ENCODE results near the gene SSTR3.
"Not testable (repeated sequence)": the region's sequence is repeated elsewhere in the genome, so short reads cannot be mapped to it uniquely, and the experiment has no call there.

The SSTR3 gene

DNA sequence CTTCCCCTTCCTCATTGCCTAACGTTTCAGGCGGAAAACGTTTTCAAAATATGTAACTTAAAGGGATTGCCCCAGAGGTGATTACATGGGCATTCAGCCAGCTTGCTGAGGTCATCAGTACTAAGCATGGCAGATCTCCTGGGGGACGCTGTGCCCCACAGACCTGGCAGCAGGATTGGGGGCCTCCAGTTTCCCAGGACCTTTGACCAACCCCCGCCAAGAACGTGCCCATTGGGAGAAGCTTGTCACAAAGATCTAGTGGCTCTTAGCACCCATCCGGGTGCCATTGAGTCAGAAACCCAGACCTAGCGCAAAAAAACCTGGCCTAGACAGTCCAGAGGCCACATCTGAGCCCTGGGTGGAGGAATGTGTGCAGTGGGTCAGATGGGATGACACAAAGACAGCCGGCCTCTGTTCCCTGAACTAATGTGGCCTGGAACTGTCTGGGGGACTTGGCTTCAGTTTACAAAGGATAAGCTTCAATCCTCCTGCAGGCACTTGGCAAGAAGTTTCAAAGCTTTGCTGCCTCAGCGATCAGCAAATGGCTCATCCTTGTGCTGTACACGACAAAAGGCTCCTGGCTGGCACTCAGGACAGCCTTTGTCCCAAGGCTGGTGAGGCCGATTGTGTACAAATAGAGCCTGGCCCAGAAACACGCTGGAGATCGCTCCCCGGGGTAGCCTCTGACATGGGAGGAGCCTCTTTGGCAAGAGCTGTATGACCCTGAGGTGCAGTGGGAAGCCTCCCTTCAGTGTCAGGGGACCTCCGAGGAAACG, 33.7 kb downstream of the SSTR3 start:
- no peak for DNase-seq

DNA sequence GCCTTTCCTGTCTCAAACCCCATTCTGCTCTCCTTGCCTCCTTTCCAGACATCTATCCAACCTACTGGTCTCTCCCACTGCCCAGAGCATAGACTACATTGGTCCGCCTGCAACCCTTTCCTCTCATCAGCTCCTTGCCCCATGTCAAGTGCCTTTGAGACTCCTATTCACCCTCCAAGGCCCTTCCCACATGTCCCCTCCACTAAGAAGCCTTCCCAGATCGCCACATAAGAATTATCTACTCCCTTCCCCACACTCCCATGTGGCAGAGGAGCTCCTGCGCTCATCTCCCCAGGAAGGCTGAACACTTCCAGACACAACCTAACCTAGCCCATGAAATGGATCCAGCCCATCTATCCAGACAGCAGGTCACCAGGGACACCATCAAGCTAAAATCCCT, 34.5 kb downstream of the SSTR3 start:
- DNase-seq: no peak

DNA sequence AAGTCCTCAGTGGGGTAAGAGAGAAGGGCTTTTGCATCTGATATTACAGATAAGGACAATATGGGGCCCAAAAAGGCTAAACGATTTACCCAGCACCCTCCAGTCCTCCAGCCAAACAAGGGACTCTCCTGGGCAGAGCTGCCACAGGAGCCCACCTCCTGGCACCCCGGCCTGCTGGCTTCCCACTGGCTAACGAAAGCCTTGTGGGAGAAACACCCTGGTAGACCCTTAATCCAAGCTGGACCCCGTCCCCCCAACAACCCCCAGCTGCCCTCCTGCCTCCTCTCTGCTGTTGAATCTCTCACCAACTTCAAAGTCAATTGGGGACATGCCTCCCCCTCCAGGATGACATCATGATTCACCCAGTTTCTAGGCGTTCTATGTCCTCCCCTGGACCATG, 35.1 kb downstream of the SSTR3 start:
- DNase-seq: no peak

DNA sequence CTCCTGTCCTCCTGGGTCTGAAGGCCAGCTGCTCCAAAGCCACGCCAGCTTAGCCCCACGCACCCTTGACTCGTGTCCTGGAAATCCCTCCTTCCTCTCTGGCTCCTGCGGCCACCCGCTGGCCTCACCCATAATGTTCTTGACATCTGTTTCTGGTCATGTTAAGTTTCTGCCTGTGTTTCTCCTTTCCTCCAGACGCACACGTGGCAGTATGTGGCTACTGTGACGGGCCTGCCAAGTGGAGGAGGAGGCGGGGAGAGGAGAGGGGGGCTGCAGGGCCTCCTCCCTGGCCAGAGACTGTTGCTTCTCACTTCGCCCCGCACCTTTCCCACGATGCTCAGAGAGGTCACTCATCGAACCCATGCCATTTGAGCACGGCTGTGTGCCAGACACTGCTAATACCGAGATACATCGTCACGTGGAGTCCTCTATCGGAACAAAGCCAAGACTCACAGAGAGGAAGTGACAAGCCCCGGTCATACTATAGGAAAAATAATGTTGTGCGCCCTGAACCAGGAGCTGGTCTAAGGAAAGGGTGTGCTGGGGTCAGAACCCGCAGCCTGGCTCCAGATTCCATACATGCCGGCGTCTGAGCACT, 35.7 kb downstream of the SSTR3 start:
- DNase-seq: no peak

DNA sequence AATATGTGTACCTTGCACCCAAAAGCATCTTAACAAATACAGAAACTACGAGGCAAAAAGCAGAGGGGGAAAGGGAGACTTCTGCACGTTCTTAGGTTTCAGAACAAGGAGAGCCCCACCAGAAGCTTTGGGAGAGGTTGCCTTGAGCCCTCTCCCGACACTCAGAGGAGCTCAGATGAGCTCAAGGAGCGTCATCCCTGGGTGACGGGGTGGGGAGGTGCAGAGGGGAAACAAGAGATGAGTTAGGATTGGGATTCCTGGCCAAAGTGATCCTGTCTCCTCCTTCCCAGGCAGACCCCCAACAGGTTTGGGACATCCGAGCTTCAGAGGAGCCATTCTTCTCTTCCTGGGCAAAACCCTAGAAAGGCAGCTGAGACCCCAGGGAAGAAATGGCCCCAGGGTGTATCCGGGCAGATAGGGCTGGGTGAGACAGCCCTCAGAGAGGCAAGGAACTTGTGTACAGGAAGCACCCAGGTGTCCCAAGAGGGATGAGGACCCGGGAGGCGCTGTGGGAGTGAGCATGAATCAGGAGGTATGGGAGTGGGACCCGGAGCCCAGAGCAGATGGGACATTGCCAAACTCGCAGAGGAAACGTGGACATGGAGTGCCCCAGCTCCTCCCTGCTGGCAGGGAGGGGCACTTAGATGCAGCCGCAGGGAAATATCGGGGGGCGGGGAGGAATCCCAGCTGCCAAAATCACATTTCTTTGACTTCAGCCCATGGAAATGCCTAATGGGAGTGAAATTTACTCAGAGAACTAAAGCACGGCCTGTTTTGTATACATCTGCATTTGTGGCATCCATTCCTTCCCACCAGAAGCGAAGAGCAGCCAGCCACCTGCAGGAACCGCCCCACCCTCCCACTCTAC, 36.6 kb downstream of the SSTR3 start:
- DNase-seq: no peak

DNA sequence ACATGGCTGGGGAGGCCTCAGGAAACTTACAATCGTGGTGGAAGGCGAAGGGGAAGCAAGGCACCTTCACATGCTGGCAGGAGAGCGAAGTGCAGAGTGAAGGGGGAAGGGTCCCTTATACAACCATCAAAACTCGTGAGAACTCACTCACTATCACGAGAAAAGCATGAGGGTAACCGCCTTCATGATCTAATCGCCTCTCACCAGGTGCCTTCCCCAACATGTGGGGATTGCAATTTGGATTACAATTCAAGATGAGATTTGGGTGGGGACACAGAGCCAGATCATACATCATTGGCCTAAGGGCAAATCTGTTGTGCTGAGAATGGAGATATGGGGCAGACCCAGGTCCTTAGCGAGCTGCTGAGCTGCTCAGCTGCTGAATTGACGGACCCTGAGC, 37.3 kb downstream of the SSTR3 start:
- no peak for DNase-seq

DNA sequence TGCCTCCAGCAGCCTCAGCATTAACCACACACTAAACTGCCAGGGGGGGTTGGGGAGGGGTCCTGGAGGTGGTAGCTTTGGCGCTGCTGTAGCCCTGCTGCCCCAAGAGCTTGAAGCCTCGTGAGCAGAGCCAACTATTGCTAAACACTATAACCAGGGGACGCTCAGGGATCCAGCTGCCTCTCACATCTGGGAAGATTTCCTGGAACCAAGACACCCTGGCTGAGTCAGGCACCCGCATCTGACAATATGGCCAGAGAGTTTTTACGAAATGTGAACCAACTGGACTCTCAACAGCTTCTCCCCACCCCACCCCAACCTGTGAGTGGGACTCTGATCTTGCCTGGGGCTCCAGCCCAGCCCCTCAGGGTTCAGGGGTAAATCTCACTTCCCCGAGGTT, 38.6 kb downstream of the SSTR3 start:
- no peak for DNase-seq

DNA sequence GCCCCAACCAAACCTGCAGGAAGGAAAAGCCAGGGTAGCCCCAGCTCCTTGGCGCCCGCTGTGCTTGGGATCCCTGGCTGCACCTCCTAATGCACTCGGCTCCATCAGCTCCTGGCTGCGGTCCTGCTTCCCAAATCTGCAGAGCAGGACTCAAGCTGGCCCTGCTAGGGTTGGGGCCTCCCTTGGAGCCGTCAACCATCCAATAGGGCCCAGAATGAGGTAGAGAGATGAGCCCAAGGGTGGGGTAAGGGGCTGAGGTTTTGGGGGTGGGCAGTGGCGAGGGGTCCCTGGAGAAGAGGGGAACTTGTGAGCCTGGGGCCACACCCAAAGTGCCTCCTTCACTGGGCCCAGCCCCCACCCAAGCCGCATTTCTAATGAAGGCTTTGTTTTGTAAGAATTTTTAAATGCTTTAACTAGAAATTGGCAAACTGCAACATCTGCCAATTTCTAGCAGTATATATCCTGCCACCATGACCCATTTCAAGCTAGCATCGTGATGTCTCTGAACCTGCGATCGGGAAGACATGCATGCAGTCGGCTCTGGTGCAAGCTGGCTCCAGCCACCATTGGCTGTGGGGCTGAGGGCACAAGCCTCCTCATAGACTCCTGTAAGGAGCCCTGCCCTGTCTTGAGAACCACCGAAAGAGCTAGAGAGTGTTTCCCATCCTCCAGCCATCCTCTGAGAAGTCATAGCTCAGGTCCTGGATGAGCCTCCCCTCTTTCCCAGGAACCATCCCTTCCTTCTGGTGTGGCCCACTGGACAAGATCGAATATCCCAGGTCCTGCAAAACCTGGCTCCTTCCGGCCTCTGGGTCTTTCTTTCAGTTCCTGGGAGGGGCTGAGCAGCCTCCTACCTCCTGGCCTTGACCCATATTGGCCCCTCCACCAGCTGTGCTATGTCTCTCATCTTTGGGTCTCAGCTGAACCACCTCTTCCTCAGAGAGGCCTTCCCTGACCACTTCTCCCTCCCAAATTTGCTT, 39.7 kb downstream of the SSTR3 start:
- DNase-seq: no peak

DNA sequence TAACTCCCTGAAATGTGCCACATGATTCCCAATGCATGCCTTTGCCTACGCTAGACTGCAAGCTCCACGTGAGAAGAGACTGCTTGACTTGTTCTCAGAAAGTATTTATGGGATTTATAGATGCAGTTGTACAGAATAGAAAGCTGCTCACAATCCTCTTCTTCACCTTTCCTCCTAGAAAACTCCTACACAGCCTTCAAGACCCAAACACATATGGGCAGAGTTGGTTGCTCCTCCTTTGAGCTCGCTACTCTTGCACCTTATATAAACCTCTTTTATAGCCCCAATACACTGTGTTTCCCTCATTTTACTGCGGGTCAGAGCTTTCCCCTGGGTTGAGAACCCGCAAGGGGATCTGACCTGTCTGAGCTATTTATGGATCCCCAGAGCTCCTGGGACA, 40.6 kb downstream of the SSTR3 start:
- DNase-seq: no peak

DNA sequence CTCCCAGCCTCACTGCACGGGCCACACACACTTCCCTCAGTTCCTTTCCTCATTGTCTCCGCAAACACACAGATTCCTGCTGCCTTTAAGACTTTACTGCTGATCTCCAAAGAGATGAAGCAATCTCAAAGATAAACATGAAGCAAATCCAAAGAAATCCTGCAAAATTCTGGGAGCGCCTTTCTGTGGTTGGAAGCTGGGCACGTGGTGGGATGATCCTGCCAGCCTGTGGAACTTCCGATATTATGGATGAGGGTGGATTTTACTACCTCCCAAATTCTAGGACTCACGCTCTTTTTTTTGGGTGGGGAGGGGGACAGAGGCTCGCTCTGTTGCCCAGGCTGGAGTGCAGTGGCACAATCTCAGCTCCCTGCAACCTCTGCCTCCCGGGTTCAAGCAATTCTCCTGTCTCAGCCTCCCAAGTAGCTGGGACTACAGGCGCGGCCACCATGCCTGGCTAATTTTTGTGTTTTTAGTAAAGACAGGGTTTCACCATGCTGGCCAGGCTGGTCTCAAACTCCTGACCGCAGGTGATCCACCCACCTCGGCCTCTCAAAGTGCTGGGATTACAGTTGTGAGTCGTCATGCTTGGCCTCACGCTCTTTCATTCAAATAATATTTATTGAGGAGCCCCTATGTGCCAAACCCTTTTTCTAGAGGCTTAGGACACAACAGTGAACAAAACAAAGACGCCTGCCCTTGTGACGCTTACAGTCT, 41.4 kb downstream of the SSTR3 start:
- not testable (repeated sequence) for DNase-seq

DNA sequence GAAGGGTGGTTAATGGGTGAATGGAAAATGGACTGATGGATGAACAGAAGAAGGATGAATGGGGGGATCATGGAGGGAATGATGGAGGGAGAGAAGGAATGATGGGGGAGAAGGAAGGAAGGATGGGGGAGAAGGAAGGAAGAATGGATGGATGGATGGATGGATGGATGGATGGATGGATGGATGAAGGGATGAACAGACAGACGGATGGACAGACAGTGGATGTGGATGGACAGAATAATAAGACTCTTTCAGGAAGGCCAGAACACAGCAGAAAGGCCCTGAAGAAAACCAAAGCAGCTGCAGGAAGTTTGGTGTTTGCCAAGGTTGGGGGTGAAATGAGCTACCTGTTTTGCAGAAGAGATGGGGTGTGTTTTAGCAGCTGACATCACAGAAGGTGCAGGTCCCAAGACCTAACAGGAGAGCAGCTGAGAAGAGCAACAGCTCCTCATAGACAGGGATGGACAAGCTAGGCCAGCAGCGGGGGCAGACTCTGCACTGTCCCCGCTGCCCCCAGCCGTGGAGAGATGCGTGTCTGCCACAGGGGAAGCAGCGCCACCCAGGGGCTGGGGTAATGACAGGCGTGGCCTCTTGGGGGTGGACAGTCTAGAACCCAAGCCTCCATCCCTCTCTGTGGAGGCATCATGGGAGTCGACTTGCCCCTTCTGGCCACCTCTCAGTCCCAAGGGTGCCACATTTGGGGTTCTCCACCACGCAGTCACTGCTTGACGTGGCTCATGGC, 42.2 kb downstream of the SSTR3 start:
- peak; percentile 42 for DNase-seq

DNA sequence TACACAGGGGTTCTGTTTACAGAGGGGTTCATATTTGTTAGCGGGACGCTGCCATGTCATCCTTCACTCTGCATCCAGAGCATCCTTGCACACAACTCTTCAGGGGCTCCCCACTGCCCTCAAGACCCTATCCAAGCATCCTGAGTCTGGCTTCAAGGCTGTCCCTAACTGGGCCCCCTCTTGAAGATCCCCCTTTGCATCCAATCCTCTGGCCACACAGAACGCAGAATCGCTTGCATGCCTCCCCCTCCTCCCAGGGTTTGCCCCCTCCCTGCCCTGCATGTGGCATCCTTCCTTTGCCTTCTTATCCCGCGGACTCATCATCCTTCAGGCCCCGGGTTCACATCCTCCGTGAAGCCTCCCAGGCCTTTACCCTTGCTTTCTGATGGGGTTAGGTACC, 42.9 kb downstream of the SSTR3 start:
- DNase-seq: no peak

DNA sequence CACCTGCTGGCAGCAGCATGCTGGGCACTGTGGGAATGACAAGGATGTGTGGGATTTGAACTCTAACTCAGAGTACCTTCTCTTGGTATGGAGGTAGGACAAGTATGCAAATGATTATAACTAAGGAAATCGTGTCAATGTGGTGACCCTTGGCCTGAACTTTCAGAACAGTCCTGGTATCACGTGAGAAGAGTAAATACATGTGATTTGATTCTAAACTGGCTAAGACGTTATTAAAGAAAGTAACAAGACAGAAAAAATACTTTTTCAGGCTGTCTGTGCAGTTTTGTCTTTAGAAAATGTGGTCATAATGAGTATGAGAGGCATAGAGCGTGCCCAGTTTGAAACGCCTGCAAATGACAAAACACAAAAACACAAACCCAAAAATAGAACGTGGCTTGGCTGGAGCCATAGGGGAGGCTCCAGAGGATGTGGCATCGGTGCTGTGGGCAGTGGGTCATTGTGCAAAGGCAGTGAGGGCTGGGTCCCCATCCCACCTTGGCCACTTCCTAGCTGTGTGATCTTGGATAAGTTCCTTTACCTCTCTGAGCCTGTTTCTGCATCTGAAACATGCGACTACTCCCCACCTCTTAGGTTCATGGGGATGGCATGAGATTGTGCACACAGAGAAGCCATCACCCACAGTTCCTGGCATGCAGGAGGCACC, 44.2 kb downstream of the SSTR3 start:
- DNase-seq: peak; percentile 22

DNA sequence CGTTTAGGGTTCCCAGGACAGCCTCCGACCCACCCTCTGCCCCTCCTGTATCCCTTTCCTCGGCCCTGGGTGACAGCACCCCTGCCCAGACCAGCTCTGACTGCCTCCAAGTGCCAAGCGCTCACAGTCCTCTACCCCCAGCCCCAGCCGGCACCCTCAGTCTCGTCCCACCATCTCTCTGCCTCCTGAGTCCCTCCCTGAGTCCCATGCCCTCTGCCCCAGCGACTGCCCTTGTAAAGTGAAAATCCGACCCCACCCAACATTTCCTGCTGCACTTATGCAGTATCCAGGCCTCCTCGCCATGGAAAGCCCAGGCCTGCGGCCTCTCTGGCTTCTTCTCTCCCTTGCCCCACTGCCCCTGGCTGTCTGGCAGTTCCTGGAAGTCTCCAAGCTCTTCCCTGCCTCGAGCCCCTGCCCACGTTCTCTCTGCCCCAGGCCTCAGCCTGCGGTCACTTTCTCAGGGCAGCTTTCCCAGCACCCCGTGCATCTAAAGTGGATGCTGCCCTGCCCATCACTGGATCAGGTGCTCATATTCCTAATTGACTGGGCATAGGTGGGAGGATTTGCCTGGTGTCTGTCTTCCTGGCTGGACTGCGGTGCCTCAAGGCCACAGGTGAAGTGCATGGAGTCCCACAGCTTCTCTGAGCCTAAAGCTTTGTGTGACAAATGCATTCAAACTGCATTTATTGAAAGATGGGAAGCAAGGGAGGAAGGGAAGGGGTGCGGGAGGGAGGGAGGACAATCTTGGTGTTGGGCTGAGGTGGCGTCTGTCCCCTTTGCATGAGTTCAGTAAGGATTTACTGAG, 44.9 kb downstream of the SSTR3 start:
- no peak for DNase-seq

DNA sequence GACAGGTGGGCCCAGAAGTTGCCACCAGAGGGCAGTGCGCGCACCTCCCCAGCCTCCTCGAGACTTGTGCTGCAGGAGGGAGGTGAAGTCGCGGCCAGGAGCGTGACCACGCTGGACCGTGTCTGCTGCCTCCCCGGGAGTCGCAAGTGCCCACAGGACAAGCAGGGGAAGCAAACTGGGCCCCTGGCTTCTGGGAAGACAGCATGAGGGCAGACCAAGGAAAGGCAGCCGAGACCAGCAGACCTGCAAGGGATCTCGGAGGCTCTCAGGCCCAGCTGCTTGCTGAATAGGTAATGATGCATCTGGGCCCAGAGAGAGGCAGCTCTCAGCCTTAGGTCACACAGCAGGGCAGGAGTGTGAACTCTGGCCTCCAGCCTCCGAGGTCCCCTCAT, 45.6 kb downstream of the SSTR3 start:
- DNase-seq: peak; percentile 88

DNA sequence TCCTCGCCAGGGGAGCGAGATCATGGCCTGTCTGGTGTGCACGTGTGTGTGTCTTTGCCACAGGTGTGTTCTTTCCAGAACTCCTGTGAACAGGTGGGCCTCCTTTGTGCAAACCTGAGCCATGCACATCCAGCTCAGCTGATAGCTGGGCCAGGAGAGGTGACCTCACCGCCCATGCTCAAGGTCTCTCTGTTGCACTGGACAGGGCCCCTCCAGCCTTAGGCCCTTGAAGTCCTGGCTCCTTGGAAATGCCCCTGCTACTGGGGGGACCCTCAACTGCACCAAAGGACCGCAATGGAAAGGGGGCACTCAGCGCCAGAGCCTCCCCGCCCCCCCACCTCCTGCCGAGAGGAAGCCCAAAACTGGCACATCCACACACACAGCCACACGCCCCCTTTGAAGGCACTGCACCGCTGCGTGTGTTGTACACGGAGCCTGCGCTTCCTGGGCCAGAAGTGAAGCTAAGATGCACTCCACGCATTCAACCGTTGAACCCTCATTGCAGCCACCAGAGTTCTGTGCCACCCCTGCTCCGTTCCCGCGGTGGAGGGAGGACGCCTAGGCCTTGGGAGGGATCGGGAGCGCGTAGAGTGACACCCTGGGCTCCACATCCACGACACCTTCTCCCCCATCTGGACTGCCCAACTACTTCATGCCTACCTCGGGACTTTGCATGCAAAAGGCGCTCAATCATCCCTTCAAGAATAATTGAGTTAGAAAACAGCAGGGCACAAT, 46.2 kb downstream of the SSTR3 start:
- DNase-seq: peak; percentile 61

DNA sequence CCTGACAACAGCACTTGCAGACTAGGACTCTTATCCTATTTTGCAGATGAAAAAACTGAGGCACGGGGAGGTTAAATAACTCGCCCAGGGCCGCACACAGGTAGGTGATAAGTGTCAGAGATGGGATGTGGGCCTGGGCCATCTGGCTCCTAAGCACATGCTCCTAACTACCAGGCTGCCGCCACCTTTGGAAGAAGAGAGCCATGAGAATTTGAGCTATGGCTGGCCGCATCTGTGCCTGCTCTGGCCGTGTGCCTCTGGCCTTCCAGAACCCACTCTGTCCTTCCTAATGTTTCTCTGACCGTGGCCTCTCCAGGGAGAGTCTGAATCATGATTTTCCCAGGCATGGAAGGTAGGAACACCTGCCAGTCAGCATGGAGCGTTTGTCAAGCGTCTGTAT, 47.2 kb downstream of the SSTR3 start:
- DNase-seq: no peak

DNA sequence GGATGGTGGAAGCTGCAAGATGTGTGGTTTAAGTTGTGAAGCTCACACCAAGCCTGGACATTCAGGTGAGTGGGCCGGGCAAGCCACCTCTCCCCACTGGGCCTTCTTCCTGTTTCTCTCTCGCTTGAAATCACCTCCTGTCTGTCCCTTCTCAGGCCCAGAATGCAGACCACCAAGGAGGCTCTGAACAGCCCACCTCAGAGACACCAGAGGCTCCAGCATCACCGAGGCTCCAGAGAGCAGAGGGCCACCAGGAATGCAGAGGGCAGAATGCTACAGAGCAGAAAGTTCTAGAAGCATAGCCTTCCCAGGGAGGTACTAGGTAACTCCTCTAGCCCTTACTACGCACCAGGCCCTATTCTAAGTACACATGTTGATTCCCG, 47.8 kb downstream of the SSTR3 start:
- no peak for DNase-seq

Measured in CD4-positive, alpha-beta T cell treated with Interleukin-17A for 4 hours (primary cell).